NOMO-1 treated with DMSO at 0.1 percent for 48 hours (cell line): Measurements from ENCODE around the gene NFIB.

Experiments used
- DNase-seq: peaks from one replicate; lab custom pipeline; 2025; ENCODE audit not compliant: unreplicated experiment; lab: John Stamatoyannopoulos, UW

Gene NFIB

GRCh38 chr9:14313951-14314423, at the start of gene NFIB:
Gene NFIB (minus strand): TSS chr9:14314141. CDS start chr9:14313511, 630 bp downstream.
- no peak for DNase-seq

GRCh38 chr9:14362175-14362574, 48.2 kb upstream of the NFIB start:
- DNase-seq, result no peak

GRCh38 chr9:14361074-14361473, 47.1 kb upstream of the NFIB start:
- DNase-seq, result no peak

- DNase-seq, result no peak
Observed at GRCh38 chr9:14358523-14358922, 44.6 kb upstream of the NFIB start.

GRCh38 chr9:14356351-14357265, 42.7 kb upstream of the NFIB start:
- no peak for DNase-seq

- no peak for DNase-seq
Observed at GRCh38 chr9:14354201-14354600, 40.3 kb upstream of the NFIB start.

- DNase-seq, result peak; percentile 28
Observed at GRCh38 chr9:14353222-14354056, 39.5 kb upstream of the NFIB start.

GRCh38 chr9:14352503-14352902, 38.6 kb upstream of the NFIB start:
- DNase-seq, result no peak

- DNase-seq, result no peak
Observed at GRCh38 chr9:14351221-14351836, 37.4 kb upstream of the NFIB start.

GRCh38 chr9:14350754-14351153, 36.8 kb upstream of the NFIB start:
- DNase-seq, result no peak

- DNase-seq, result no peak
Observed at GRCh38 chr9:14350349-14350728, 36.4 kb upstream of the NFIB start.

- no peak for DNase-seq
Observed at GRCh38 chr9:14349447-14350348, 35.8 kb upstream of the NFIB start.

- no peak for DNase-seq
Observed at GRCh38 chr9:14349146-14349446, 35.2 kb upstream of the NFIB start.

- DNase-seq, result no peak
Observed at GRCh38 chr9:14348373-14349145, 34.6 kb upstream of the NFIB start.

GRCh38 chr9:14348123-14348372, 34.1 kb upstream of the NFIB start:
- no peak for DNase-seq

GRCh38 chr9:14347406-14348122, 33.6 kb upstream of the NFIB start:
- no peak for DNase-seq

- no peak for DNase-seq
Observed at GRCh38 chr9:14346811-14347405, 33.0 kb upstream of the NFIB start.

- no peak for DNase-seq
Observed at GRCh38 chr9:14346231-14346791, 32.4 kb upstream of the NFIB start.
